HG02642 (cell line): ENCODE data around the gene RTN1.

Experiments used
- ATAC-seq: cut with Tn5 transposase; IDR thresholded peaks from one replicate; pipeline ENCODE4 v1.9.1; 2021; ENCODE audit warnings: mild to moderate bottlenecking; ENCODE audit not compliant: unreplicated experiment, poor library complexity

RTN1 gene

GRCh38 chr14:59582845-59583509 lies 287.6 kb downstream of the RTN1 start:
- ATAC-seq: no peak

GRCh38 chr14:59582161-59582560 lies 288.4 kb downstream of the RTN1 start:
- ATAC-seq: no peak

- no peak for ATAC-seq
Measured at GRCh38 chr14:59580911-59581310, 289.7 kb downstream of the RTN1 start.

GRCh38 chr14:59576332-59577294 lies 294.0 kb downstream of the RTN1 start, which contains the start of gene CCDC175:
Gene CCDC175 (minus strand): TSS chr14:59576812. CDS start chr14:59576775, 37 bp downstream.
- ATAC-seq: peak; percentile 98

GRCh38 chr14:59570122-59570521 lies 300.5 kb downstream of the RTN1 start:
- no peak for ATAC-seq

- ATAC-seq: no peak
Measured at GRCh38 chr14:59566725-59567124, 303.9 kb downstream of the RTN1 start.

- ATAC-seq: no peak
Measured at GRCh38 chr14:59566296-59566695, 304.3 kb downstream of the RTN1 start.

GRCh38 chr14:59565087-59565486 lies 305.5 kb downstream of the RTN1 start:
- ATAC-seq: no peak

- ATAC-seq: no peak
Measured at GRCh38 chr14:59564366-59564765, 306.2 kb downstream of the RTN1 start.

- ATAC-seq: no peak
Measured at GRCh38 chr14:59547310-59547709, 323.3 kb downstream of the RTN1 start.
